Omental fat pad (tissue), 4 donors: Measurements from ENCODE around the gene AGAP4. TPM values are rescaled to one million over a fixed set of nuclear protein-coding genes. Genes with fewer than 3 reads are reported as not detected.
"Not testable (repeated sequence)": the region's sequence is repeated elsewhere in the genome, so short reads cannot be mapped to it uniquely, and the experiment has no call there.

Source experiments
- ATAC-seq: fragments of 150-250 bp; one replicate; pipeline ENCODE4 v1.9.1; 2016; ENCODE audit warnings: mild to moderate bottlenecking, moderate library complexity; ENCODE audit not compliant: low FRiP score
- DNase-seq: peaks from one replicate; pipeline ENCODE4 v3.0.0-alpha.2; 2019; ENCODE audit warnings: low spot score
- total RNA-seq, 4 donors: library from RNA; depleted of rRNA; stranded (reverse); fragments of >200 nt; gene quantifications; one replicate each; pipeline ENCODE4 v1.1.0, GENCODE V29; 2016
- TF ChIP-seq, protein P1 (sequence below), 3 donors: fragments of 450-650 bp; IDR thresholded peaks; one replicate each; pipeline ENCODE4 v1.5.1; 2016 to 2017; ENCODE audit warnings: antibody characterized with exemption in 3 of 3, mild to moderate bottlenecking in 3 of 3, moderate library complexity in 2 of 3

AGAP4 gene
- 10 to 100 TPM in 3 of 4 donors, 1 to 10 TPM in 1; 8.9 to 27.0 (median 16.6) TPM for total RNA-seq

DNA sequence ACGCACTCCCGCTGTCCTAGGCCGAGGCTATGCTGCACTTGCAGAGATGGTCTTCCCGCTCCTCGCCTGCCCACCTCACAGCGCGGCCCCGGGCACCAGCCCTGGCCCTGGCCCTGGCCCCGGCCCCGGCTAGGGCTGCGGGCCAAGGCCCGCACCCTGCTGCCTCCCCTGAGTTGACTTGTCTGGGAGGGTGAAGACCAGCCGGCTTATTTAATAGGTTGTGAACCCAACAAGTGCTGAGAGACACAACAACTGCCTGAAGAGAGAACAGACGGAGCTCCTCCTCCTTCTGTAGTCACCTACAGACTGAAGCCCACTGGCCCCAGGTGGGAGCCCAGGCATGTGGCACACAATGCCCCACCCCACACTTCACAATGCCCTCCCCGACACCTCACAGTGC is at the start of gene AGAP4:
AGAP4 (minus strand) TSS at position 101 of the 400 bp plus-strand sequence. CDS start 153 bp downstream, outside the sequence.
- DNase-seq: not testable (repeated sequence)

DNA sequence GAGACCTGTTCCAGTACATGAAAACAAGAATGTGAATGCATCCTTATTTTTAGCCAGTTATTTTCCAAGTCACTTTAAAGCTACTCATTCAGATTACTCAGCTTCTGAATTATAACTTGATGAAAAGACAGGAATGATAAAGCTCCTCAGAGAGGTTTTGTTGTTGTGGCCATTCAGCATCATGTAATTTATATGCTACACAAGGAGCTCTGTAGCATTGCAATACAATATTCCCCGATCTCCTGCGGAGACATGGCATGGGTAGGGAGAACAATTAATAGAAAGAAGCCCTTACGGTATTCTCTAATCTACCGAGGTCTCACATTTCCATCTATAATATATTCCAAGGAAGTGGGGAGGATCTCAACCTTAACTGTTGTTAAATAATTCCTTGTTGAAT is 43.4 kb upstream of the AGAP4 start:
- not testable (repeated sequence) for ATAC-seq, DNase-seq

More for the DNA sequence above, at the start of gene AGAP4:
- not testable (repeated sequence) for ATAC-seq

DNA sequence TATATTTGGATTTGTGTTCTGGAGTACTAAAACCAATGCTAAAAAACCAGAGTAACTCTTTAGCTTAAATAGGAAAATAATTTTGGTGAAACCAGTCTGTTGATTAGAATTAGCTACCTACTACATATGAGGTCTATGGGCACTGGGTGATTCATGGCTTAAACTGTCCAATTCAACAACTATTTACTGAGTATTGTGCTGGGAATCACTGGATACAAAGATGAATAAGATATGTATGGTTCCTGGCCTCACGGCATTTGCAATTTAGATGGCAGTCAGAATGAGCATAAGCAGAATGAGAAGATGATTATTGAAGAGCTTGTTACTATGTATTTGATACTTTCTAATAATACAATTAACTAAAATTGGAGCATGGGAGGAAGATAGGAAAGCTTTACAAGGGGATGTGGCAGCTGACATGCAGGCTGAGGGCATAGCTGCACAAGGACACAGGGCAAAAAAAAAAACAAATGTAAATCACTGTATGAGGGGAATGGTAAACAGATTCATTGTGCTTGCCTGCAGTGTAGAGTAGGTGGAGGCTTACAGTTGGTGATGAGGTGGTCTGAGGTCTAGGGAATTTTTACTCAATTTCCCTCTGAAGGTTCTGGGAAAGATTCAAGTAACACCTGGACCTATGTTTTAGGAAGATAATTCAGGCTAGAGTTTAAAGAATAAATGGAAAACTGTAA is 42.4 kb upstream of the AGAP4 start:
- ATAC-seq, DNase-seq: not testable (repeated sequence)

DNA sequence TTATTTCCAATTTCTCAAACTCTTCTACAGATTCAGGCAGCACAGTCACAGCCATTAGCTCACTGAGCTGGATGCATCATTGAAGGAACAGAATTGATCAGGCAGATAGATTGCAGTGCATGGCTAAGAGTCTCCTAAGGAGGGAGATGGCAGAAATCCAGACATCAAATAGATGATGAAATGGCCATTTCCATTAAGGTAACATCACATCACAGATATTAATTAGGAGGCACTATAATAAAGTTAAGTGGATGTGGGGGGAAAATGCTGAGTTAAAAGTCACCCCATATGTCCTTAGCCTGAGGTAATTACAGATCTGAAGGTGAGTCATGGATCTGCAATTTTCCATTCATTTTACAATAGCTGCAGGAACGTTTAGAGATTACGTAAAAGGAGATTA is 35.6 kb upstream of the AGAP4 start:
- DNase-seq, ATAC-seq: not testable (repeated sequence)

DNA sequence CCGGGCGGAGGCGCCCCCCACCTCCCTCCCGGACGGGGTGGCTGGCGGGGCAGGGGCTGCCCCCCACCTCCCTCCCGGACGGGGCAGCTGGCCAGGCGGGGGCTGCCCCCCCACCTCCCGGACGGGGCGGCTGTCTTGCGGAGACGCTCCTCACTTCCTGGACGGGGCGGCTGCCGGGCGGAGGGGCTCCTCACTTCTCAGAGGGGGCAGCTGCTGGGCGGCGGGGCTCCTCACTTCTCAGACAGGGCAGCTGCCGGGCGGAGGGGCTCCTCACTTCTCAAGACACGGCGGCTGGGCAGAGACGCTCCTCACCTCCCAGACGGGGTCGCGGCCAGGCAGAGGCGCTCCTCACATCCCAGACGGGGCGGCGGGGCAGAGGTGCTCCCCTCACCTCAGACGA is 18.1 kb upstream of the AGAP4 start:
- not testable (repeated sequence) for ATAC-seq, DNase-seq

DNA sequence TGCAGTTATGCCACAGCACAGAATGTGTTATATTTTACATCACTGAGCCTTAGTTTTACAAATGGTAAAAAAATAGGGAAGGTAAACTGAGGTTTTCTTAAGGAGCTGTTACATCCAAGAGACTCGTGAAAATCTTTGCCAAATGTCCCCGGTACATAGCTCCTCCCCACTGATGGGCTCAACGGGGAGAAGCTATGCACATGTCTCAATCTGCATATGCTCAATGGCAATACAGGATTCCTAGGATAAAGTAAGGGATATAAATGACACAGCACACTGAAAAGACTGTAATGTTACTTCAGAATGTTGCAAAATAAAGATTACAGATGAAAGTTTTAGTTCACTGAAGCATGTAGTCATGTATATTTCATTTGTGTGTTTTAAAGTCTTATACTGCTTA is 17.0 kb upstream of the AGAP4 start:
- not testable (repeated sequence) for ATAC-seq, DNase-seq

DNA sequence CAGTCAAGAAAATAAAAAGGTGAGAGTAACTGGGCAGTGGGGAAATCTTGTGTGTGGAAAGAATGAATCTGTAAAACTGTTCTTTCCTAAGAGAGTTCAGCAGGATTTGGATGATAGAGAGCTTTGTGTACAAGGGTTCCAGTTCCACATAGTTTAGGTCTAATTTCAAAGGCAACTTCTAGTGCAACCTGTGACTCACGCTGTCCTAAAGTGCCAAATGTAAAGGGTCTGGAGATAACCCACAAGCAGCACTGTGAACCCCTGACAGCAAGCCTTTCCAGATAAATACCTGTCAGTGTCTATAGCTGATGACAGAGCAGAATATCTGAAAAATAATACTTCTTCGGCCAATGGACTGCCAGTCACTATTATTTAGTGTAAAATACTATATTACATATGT is 16.3 kb upstream of the AGAP4 start:
- ATAC-seq, DNase-seq: not testable (repeated sequence)

DNA sequence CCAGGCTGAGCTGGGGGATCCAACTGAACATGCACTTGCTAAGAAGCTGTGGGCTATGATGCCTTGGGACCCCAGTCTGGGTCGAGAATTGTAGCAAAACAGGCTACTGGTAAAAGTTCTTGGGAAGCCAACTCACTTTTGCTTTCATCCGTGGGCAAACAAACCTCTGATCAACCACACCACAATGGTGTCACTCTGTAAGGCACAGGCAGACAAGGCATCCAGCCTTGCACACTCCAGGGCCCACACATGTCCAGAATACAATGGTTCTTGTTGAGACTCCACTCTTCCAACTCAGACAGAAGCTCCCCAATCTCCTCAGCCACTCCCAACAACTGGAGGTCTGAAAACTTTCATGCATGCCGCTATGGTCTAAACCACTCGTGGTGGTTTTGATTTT is 10.6 kb upstream of the AGAP4 start:
- not testable (repeated sequence) for ATAC-seq, DNase-seq

DNA sequence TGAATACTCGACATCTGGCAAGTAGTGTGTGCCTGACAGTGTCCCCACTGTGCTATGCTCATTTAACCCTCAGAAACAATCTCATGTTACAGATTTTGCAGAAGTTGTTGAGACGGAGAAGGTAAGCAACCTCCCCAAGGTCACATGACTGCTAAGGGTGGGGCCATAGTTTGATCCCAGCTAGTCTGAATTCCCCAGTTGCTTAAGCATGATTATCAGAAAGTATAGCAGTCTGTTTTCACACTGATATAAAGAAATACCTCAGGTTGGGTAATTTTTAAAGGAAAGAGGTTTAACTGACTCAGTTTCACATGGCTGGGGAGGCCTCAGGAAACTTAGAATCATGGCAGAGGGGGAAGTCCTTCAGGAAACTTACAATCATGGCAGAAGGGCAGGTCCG is 1.2 kb upstream of the AGAP4 start:
- ATAC-seq, DNase-seq: not testable (repeated sequence)

DNA sequence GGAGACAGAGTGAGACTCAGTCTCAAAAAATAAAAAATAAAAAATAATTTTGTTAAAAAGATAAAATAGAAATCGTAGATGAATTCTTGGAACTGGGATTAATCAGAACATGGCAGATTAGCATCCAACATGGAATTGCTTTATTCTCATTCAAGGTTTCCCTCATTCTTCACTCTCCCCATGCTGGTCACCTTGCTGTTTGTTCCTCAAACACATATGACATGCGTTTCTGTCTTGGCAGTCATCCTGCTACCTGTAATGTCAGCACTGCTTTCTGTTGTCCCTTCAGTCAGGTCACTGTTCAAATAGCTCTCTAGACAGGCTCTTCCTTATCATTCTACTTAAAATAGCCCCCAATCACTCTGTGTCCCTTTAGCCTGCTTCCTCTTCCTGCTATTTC is 24.4 kb downstream of the AGAP4 start:
- not testable (repeated sequence) for ATAC-seq, DNase-seq

DNA sequence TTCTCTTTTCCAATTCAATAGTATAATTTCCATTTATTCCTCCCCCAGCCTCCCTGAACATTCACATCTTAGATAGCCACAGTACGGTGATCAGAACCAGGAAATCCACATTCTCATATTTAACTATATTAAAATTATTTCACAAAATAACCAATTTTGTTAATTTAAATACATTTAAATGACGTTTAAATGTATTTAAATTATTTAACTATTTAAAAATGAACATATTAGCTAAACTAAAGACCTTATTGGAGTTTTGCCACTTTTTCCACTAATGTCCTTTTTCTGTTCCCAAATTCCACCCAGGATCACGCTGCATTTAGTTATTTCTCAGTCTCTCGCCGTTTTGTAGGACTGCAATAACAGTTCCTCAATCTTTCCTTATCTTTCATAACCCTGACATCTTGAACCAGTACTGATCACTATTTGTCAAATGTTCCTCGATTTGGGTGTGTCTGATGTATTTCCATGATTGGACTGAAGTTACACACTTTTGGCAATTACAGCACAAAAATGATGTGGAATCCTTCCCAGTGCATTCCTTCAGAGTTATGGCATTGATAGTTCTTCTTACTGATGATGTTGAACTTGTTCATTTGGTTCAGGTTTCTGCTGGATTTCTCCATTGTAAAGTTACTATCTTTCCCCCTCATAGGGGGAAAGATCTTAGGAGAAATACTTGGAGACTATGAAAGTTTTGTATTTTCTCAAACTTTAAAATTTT is 27.0 kb downstream of the AGAP4 start:
- not testable (repeated sequence) for DNase-seq

DNA sequence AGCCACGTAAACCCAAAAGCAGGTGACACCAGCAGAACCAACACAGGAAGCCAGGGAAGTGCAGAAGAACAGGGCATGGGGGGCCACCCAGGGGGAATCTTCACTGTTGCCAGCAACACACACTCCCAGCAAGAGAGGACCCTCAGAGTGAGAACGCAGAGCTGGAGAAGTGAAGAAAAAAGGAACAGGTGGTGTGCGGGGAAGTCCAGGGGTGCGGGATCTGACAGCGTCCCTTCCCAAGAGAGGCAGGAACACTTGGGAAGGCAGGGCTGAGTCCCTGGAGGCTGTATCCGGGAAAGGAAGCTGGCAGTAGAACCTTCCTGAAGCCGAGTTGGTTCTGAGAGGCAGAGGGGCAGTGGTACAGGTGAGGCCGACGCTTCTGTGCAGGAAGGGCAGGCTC is 27.7 kb downstream of the AGAP4 start:
- no peak for DNase-seq
- no peak for ATAC-seq
- TF ChIP-seq, protein P1, sequence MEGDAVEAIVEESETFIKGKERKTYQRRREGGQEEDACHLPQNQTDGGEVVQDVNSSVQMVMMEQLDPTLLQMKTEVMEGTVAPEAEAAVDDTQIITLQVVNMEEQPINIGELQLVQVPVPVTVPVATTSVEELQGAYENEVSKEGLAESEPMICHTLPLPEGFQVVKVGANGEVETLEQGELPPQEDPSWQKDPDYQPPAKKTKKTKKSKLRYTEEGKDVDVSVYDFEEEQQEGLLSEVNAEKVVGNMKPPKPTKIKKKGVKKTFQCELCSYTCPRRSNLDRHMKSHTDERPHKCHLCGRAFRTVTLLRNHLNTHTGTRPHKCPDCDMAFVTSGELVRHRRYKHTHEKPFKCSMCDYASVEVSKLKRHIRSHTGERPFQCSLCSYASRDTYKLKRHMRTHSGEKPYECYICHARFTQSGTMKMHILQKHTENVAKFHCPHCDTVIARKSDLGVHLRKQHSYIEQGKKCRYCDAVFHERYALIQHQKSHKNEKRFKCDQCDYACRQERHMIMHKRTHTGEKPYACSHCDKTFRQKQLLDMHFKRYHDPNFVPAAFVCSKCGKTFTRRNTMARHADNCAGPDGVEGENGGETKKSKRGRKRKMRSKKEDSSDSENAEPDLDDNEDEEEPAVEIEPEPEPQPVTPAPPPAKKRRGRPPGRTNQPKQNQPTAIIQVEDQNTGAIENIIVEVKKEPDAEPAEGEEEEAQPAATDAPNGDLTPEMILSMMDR (IDR thresholded peaks at IDR 0.05): no peak

More for the DNA sequence above, 27.0 kb downstream of the AGAP4 start:
- not testable (repeated sequence) for ATAC-seq

DNA sequence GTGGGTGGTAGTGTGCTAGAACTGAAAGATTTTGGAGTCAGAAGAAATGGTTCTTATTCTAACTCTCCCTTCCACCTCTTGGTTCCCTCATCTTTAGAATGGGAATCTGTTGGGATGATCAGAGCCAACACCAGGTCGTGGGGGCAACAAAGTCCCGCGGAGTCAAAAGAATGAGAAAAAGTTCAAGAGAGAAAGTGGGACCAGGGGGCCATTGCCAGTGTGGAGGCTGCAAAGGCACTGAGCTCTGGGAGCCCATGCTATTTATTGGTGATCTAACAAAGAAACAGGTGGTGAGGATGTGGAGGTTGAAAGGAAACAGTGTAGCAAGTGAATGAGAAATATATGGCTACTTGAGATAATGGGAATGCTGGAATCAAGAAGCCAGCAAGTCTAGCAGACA is 29.4 kb downstream of the AGAP4 start:
- TF ChIP-seq, protein P1 (IDR thresholded peaks at IDR 0.05): no peak
- ATAC-seq: no peak
- DNase-seq: no peak
